RWPE1 (cell line): ENCODE data around the gene GAB2.

ENCODE experiments used
- CTCF ChIA-PET: fragments of 350-600 bp; sonication (Branson Sonifier 250); formaldehyde crosslinking; extraction: SDS; loops from one replicate; lab custom pipeline; 2021; lab: Yijun Ruan, JAX
- POLR2A ChIA-PET: fragments of 400-600 bp; formaldehyde crosslinking; extraction: SDS; loops from one replicate; lab custom pipeline; 2020; ENCODE audit warnings: antibody characterized with exemption; ENCODE audit not compliant: low non-redundant PET; lab: Yijun Ruan, JAX
- DNase-seq: peaks from one replicate; pipeline ENCODE4 v3.0.0; 2012; ENCODE audit warnings: low spot score
- H3K27ac ChIP-seq: fragments of 450-650 bp; 2 replicates; pipeline ENCODE4 v1.5.1; 2017
- CTCF ChIP-seq: fragments of 450-650 bp; conservative IDR thresholded peaks from 2 replicates; pipeline ENCODE4 v1.5.1; 2017; ENCODE audit warnings: low read depth, mild to moderate bottlenecking

The GAB2 gene

DNA sequence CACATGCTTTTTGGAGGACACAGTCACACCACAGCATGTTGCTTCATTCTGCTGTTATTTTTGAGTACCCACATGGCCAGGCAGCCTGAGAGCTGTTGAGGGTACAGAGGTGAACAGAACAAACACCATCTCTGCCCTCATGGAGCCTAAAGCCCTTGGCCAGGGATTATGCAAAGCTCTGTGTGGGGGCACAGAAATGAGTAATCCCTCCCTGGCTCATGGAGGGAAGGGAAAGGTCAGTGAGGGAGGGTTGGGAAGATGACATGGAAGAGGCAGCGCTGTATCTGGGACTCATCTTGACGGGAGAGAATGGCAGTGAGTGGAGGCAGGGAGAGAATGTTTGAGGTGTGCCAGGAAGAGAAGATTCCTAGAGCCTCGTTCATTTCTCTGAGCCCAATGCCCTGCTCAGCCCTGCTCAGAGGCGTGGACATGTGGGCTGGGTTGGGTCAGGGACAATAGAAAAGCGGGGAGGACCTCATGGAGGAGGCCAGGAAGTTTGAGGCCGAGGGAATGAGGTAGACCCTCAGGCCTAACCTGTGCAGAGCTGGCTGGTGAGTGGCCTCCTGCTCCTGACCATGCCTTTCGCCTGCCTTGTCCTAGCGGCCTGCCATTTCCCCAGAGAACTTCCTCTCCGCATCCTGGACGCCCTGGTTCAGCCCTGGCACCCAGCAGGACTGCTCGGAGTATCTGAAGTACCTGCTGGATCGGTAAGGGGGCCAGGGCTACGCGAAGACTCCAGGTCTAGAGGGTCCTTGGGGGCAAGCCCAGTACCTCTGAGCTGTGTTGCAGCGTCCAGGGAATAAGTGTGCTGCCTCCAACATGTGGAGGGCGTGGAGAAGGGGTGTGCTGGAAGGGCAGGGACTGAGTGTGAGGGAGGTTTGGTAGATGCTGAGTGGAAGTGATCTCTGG lies 209.1 kb downstream of the GAB2 start:
- no peak overlapping the region for H3K27ac ChIP-seq
- DNase-seq = no peak
- POLR2A ChIA-PET = no interaction called here
- CTCF ChIA-PET = no interaction called here
- TF ChIP-seq CTCF = no peak

DNA sequence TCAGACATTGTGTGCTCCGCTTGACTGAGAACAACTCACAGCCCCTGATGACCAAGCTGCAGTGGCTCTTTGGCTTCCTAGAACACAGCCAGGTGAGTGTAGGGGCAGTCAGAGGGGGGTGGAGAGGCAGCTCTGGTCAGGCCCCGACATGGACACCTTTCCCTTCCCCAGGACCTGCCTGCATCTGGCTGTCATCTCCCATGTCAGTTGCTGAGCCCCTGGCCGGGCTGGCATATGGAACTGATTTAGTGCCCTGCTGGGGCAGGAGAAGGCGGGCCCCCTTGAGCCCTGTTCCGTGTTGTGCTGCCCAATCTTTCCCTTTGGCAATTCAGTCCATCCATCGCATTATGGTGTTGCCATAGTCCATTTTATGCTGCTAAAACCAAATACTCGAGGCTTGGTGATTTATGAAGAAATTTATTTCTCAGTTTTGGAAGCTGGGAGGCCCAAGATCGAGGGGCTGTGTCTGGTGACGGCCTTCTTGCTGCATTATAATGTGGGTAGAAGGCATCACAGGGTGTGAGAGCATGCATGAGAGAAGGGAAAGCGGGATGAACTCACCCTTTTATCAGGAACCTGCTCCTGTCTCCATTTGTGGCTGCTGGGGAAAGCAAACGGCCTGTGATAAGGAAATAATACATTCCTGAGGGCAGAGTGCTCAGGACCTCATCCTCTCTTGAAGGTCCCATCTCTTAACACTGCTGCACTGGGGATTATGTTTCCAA lies 209.9 kb downstream of the GAB2 start:
- CTCF ChIA-PET = interaction anchor here (1.2 kb wide), 1 partner anchor 357 kb away, joined by 4 read pairs; no protein-coding TSS in a partner anchor
- H3K27ac ChIP-seq = no peak overlapping the region
- POLR2A ChIA-PET = no interaction called here
- DNase-seq = no peak
- TF ChIP-seq CTCF = no peak

GRCh38 chr11:78205691-78206090 lies 211.9 kb downstream of the GAB2 start:
- ChIA-PET CTCF (interaction anchor here (0.6 kb wide), 1 partner anchor 161 kb away, joined by 3 read pairs; no protein-coding TSS in a partner anchor), POLR2A (no interaction called here)
- TF ChIP-seq CTCF = no peak
- H3K27ac ChIP-seq = no peak overlapping the region
- no peak for DNase-seq

- no peak overlapping the region for H3K27ac ChIP-seq
- ChIA-PET POLR2A (no interaction called here), CTCF (interaction anchor here (0.6 kb wide), 1 partner anchor 161 kb away, joined by 3 read pairs; no protein-coding TSS in a partner anchor)
- DNase-seq = no peak
- no peak for TF ChIP-seq CTCF
Observed at GRCh38 chr11:78205256-78205655, 212.4 kb downstream of the GAB2 start.

DNA sequence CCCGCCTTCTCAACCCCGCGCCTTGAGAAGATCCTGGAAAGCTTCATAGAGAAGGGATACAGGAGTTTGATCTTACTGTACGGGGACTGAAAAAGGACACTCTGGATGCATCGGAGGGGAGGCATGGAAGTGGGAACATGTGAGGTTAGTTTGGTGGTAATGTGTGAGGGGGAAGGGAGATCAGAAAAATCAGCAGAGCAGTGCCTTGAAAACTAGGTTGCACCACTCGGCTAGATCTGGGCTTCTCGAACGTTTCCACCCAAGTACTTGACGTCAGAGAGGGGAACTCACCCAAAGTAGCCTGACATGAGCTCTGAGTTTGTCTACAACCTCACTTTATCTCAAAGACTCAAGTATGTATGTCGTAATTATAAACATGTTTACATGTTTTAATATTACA lies 214.4 kb downstream of the GAB2 start:
- no peak overlapping the region for H3K27ac ChIP-seq
- no peak for TF ChIP-seq CTCF
- DNase-seq = no peak
- POLR2A ChIA-PET = no interaction called here
- CTCF ChIA-PET = no interaction called here

- no peak for DNase-seq
- TF ChIP-seq CTCF = no peak
- ChIA-PET CTCF (no interaction called here), POLR2A (no interaction called here)
- H3K27ac ChIP-seq = no peak overlapping the region
Observed at GRCh38 chr11:78202733-78203167, 214.9 kb downstream of the GAB2 start.
